K562 (cell line): Measurements from ENCODE around the gene SLC25A34.

Experiments used
- EZH2 ChIP-seq: IDR thresholded peaks from 2 replicates; pipeline ENCODE4 v1.6.1; 2012; ENCODE audit warnings: low read depth, mild to moderate bottlenecking, inconsistent platforms, low read length, borderline replicate concordance
- KDM5B ChIP-seq: fragments of 200-600 bp; sonication (generic); IDR thresholded peaks from 2 replicates; pipeline ENCODE4 v1.6.1; 2012; ENCODE audit warnings: low read depth, mild to moderate bottlenecking, moderate library complexity, low read length, control low read depth, inconsistent platforms; ENCODE audit not compliant: insufficient replicate concordance
- NR1H2 ChIP-seq: sonication (generic); formaldehyde crosslinking; IDR thresholded peaks from 2 replicates; pipeline ENCODE4 v1.4.0; 2020; ENCODE audit warnings: mild to moderate bottlenecking, missing genetic modification reagents
- RNF2 ChIP-seq: sonication (generic); IDR thresholded peaks from 2 replicates; pipeline ENCODE4 v1.6.1; 2016
- TAF1 ChIP-seq: IDR thresholded peaks from 2 replicates; pipeline ENCODE4 v1.6.1; 2011; ENCODE audit warnings: mild to moderate bottlenecking, low read length, moderate library complexity; ENCODE audit not compliant: insufficient read depth, control insufficient read depth, severe bottlenecking; ENCODE audit errors: extremely low read depth
- TBP ChIP-seq: optimal IDR thresholded peaks from 2 replicates; pipeline ENCODE3; 2011; ENCODE audit warnings: low read depth, low read length, improper control_type of control experiment
- ZBED1 ChIP-seq: IDR thresholded peaks from 2 replicates; pipeline ENCODE4 v1.6.1; 2014
- TF ChIP-seq, protein P1 (sequence below), 2 experiments: fragments of 450-650 bp; formaldehyde crosslinking in 1 of 2; IDR thresholded peaks; 2 replicates each; pipeline versions ENCODE4 v1.4.0 to v1.6.1; 2014 to 2020; ENCODE audit warnings: mild to moderate bottlenecking in 2 of 2, borderline replicate concordance in 1 of 2, low read depth in 1 of 2

DNA sequence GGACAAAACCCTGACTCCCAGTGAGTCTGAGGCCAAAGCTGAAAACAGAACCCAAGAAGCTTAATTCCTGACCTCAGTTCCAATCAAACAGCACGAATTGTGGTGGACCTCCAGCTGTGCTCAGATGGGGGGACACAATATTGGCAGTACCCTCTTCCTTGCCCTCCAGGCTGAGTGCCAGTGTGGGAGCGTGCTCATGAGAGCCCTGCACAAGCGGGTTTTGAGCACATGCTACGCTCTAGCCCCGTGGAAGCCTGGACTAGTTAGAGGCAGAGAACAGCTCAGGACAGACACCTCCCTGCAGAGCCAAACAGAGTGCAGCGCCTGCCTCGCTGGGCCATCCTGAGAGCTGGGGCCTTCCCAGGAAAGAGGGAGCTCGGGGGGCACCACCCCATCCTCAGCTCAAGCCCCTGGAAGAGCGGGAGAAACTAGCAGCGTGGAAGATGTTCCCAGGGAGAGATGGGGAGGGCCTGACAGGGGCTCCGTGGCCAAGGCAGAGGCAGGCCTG, 2.8 kb upstream of the SLC25A34 start:
- TF ChIP-seq TAF1 (no peak), NR1H2 (CRISPR knock-in tag) (no peak), EZH2 (no peak), ZBED1 (no peak), RNF2 (no peak), TBP (no peak), KDM5B (no peak)
- TF ChIP-seq, protein P1, sequence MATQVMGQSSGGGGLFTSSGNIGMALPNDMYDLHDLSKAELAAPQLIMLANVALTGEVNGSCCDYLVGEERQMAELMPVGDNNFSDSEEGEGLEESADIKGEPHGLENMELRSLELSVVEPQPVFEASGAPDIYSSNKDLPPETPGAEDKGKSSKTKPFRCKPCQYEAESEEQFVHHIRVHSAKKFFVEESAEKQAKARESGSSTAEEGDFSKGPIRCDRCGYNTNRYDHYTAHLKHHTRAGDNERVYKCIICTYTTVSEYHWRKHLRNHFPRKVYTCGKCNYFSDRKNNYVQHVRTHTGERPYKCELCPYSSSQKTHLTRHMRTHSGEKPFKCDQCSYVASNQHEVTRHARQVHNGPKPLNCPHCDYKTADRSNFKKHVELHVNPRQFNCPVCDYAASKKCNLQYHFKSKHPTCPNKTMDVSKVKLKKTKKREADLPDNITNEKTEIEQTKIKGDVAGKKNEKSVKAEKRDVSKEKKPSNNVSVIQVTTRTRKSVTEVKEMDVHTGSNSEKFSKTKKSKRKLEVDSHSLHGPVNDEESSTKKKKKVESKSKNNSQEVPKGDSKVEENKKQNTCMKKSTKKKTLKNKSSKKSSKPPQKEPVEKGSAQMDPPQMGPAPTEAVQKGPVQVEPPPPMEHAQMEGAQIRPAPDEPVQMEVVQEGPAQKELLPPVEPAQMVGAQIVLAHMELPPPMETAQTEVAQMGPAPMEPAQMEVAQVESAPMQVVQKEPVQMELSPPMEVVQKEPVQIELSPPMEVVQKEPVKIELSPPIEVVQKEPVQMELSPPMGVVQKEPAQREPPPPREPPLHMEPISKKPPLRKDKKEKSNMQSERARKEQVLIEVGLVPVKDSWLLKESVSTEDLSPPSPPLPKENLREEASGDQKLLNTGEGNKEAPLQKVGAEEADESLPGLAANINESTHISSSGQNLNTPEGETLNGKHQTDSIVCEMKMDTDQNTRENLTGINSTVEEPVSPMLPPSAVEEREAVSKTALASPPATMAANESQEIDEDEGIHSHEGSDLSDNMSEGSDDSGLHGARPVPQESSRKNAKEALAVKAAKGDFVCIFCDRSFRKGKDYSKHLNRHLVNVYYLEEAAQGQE (IDR thresholded peaks at IDR 0.05; ENCODE audit: borderline replicate concordance), result no peak
- TF ChIP-seq, protein P1 (CRISPR knock-in tag; IDR thresholded peaks at IDR 0.05; ENCODE audit: low read depth), result no peak
